A549 (cell line): ENCODE results near the gene NUCB1. TPM values are rescaled to one million over a fixed set of nuclear protein-coding genes. Genes with fewer than 3 reads are reported as not detected.
A peak's percentile ranks its signal among the peaks of the same experiment; 100 is the strongest.

Source experiments
- ATAC-seq, 2 experiments: fragments of 200-7000 bp in 1 of 2; fragments of >200 bp in 1 of 2; cut with Nextera tagmentation in 1 of 2; cut with Tn5 transposase in 1 of 2; 3 replicates each; pipeline versions ENCODE4 v1.8.0 to v1.9.1; 2018 to 2020; ENCODE audit warnings: mild to moderate bottlenecking in 1 of 2, moderate library complexity in 1 of 2
- CTCF ChIA-PET: fragments of 300-600 bp; sonication (Branson Sonifier 250); formaldehyde crosslinking; extraction: SDS; loops from one replicate; lab custom pipeline; 2021; ENCODE audit warnings: antibody characterized with exemption, inconsistent platforms; lab: Yijun Ruan, JAX
- POLR2A ChIA-PET: fragments of 350-600 bp; formaldehyde crosslinking; extraction: SDS; loops from one replicate; lab custom pipeline; 2021; ENCODE audit warnings: antibody characterized with exemption, inconsistent platforms; lab: Yijun Ruan, JAX
- DNase-seq, 2 experiments: peaks; one replicate each; pipeline versions ENCODE4 v3.0.0 to v3.0.0-alpha.2; 2011 to 2016; ENCODE audit warnings: low read depth in 1 of 2, low spot score in 1 of 2
- FAIRE-seq: peaks from 2 replicates; lab custom pipeline; 2011; peaks lifted over from hg19 to GRCh38; lab: Jason Lieb, UNC
- H3K27ac ChIP-seq, 2 experiments: fragments of >200 bp; sonication (Bioruptor Twin); formaldehyde crosslinking; 3 replicates each; pipeline ENCODE4 v1.5.1; 2016 to 2017
- H3K4me1 ChIP-seq: fragments of >200 bp; sonication (Bioruptor Twin); formaldehyde crosslinking; 3 replicates; pipeline ENCODE4 v1.6.1; 2016
- H3K4me2 ChIP-seq: fragments of >200 bp; sonication (Bioruptor Twin); formaldehyde crosslinking; 3 replicates; pipeline ENCODE4 v1.6.1; 2016
- H3K4me3 ChIP-seq: fragments of >200 bp; sonication (Bioruptor Twin); formaldehyde crosslinking; 3 replicates; pipeline ENCODE4 v1.5.1; 2016
- H3K9me3 ChIP-seq: fragments of >200 bp; sonication (Bioruptor Twin); formaldehyde crosslinking; 3 replicates; pipeline ENCODE4 v1.6.1; 2016
- CBX2 ChIP-seq: fragments of 200-600 bp; sonication (generic); IDR thresholded peaks from 2 replicates; pipeline ENCODE4 v1.6.1; 2016; ENCODE audit warnings: low read depth, mild to moderate bottlenecking, borderline replicate concordance
- FOSL2 ChIP-seq, 2 experiments: fragments of 450-650 bp in 1 of 2; fragments of >200 bp in 1 of 2; sonication (Bioruptor Twin) in 1 of 2; formaldehyde crosslinking; IDR thresholded peaks; 2 replicates each; pipeline versions ENCODE4 v1.5.0 to v1.6.1; 2016 to 2020; ENCODE audit warnings: mild to moderate bottlenecking in 1 of 2, moderate library complexity in 1 of 2
- FOXS1 ChIP-seq: fragments of 250-450 bp; sonication (Bioruptor Pico); IDR thresholded peaks from 2 replicates; pipeline ENCODE4 v1.5.0; 2020; ENCODE audit warnings: mild to moderate bottlenecking, moderate library complexity
- HDAC2 ChIP-seq: fragments of 200-600 bp; sonication (generic); IDR thresholded peaks from 2 replicates; pipeline ENCODE4 v1.6.1; 2016
- HEYL ChIP-seq: fragments of 250-450 bp; sonication (Bioruptor Pico); IDR thresholded peaks from 2 replicates; pipeline ENCODE4 v1.8.0; 2021; ENCODE audit warnings: mild to moderate bottlenecking, moderate library complexity
- HMGXB4 ChIP-seq: fragments of 250-450 bp; sonication (Bioruptor Pico); IDR thresholded peaks from 2 replicates; pipeline ENCODE4 v1.5.0; 2021; ENCODE audit warnings: mild to moderate bottlenecking, moderate library complexity, borderline replicate concordance
- HOXB13 ChIP-seq: fragments of 250-450 bp; sonication (Bioruptor Pico); IDR thresholded peaks from 2 replicates; pipeline ENCODE4 v1.5.0; 2020; ENCODE audit warnings: low read depth, mild to moderate bottlenecking, moderate library complexity
- JUN ChIP-seq, 2 experiments: fragments of >200 bp; sonication (Bioruptor Twin); formaldehyde crosslinking; IDR thresholded peaks; 2 replicates in 1 of 2; 3 replicates in 1 of 2; pipeline ENCODE4 v1.6.1; 2016 to 2017
- KDM5A ChIP-seq: fragments of 200-600 bp; sonication (generic); IDR thresholded peaks from 2 replicates; pipeline ENCODE4 v1.6.1; 2016; ENCODE audit warnings: antibody characterized with exemption, mild to moderate bottlenecking
- MAX ChIP-seq: IDR thresholded peaks from 2 replicates; pipeline ENCODE4 v1.6.1; 2012
- MAZ ChIP-seq: fragments of 150-350 bp; IDR thresholded peaks from 2 replicates; pipeline ENCODE4 v1.6.1; 2014; ENCODE audit warnings: antibody characterized with exemption, low read depth, low read length, borderline replicate concordance
- PBX3 ChIP-seq: IDR thresholded peaks from 2 replicates; pipeline ENCODE4 v1.6.1; 2012
- POLR2AphosphoS2 ChIP-seq: conservative IDR thresholded peaks from 2 replicates; pipeline ENCODE4 v1.6.1; 2012; ENCODE audit warnings: low read length, improper control_type of control experiment, inconsistent platforms
- SREBF2 ChIP-seq: fragments of 450-650 bp; IDR thresholded peaks from 2 replicates; pipeline ENCODE4 v1.6.1; 2014; ENCODE audit warnings: mild to moderate bottlenecking, moderate library complexity
- WGBS: methylation state at CpG from one replicate; pipeline ENCODE4 v1.1.6; 2017; ENCODE audit errors: missing lambda C conversion rate; 5-methylcytosine and 5-hydroxymethylcytosine counted together
- polyA plus RNA-seq, 4 experiments: library from polyadenylated mRNA; depleted of rRNA in 3 of 4; stranded (reverse); fragments of >200 nt; fragmentation: RNase III in 1 of 4; extraction: RNeasy Plus Mini Kit Qiagen cat#74134 plus additional on column Dnase treatment in 1 of 4; gene quantifications; 2 replicates in 3 of 4; 3 replicates in 1 of 4; pipeline ENCODE4 v1.2.3, GENCODE V29; 2011 to 2017

Gene NUCB1
- polyA plus RNA-seq, 2 of the 4 experiments (the other 2 are of a cell fraction): 79.5 to 182 TPM

GRCh38 chr19:48950159-48950558 lies 50.0 kb downstream of the NUCB1 start:
- CTCF ChIA-PET: interaction anchor here (0.8 to 1.4 kb wide), 2 partner anchors 76 to 162 kb away, joined by 3 to 5 read pairs; no protein-coding TSS in a partner anchor
- H3K27ac ChIP-seq: no peak overlapping the region
- 85% methylated on average over 3 of the region's 3 CpGs for WGBS
- POLR2A ChIA-PET: no interaction called here
- ATAC-seq (no peak), FAIRE-seq (no peak), DNase-seq (no peak)
- H3K4me1 ChIP-seq: peaks cover 6% of the 10 kb centered on the region
- no peaks in the 10 kb centered on the region for H3K9me3 ChIP-seq
- H3K4me3 ChIP-seq: no peak overlapping the region
- H3K4me2 ChIP-seq: no peak overlapping the region
- no peak for TF ChIP-seq HMGXB4 (CRISPR knock-in tag)
- no peak for TF ChIP-seq HOXB13
- TF ChIP-seq HEYL (CRISPR knock-in tag): no peak

GRCh38 chr19:48950830-48951519 lies 50.9 kb downstream of the NUCB1 start:
- DNase-seq: no peak
- no peak for FAIRE-seq
- WGBS: 56% methylated on average over 9 of the region's 9 CpGs
- Histone ChIP-seq H3K4me1 (peaks cover 10% of the 10 kb centered on the region), H3K4me2 (no peak overlapping the region), H3K27ac (no peak overlapping the region), H3K9me3 (no peaks in the 10 kb centered on the region), H3K4me3 (no peak overlapping the region)
- ChIA-PET POLR2A (interaction anchor here (1.4 to 1.7 kb wide), 2 partner anchors 15 to 79 kb away, joined by 4 read pairs; partner anchors contain the start of gene PPP1R15A), CTCF (interaction anchor here (1.1 to 1.9 kb wide), 6 partner anchors 18 to 163 kb away, joined by 3 to 9 read pairs (median 4); partner anchors contain the start of gene NUCB1)
- no peak for ATAC-seq
- TF ChIP-seq MAZ: no peak
- no peak for TF ChIP-seq FOXS1 (CRISPR knock-in tag)

- CTCF ChIA-PET: interaction anchor here (0.6 to 2.6 kb wide), 9 partner anchors 9 to 346 kb away, joined by 3 to 15 read pairs (median 5); partner anchors contain the start of genes GYS1, NUCB1 and RUVBL2
- POLR2A ChIA-PET: interaction anchor here (0.6 to 1.7 kb wide), 4 partner anchors 11 to 53 kb away, joined by 3 to 4 read pairs (median 3); partner anchors contain the start of genes GYS1, NUCB1 and RUVBL2
- no peak overlapping the region for H3K27ac ChIP-seq
- no peak for DNase-seq
- FAIRE-seq: no peak
- ATAC-seq: no peak
- no peaks in the 10 kb centered on the region for H3K9me3 ChIP-seq
- no peak for TF ChIP-seq KDM5A
- no peak for TF ChIP-seq MAX
- TF ChIP-seq HDAC2: no peak
- no peak for TF ChIP-seq CBX2
- no peak for TF ChIP-seq JUN (IDR thresholded peaks at IDR 0.05)
- no peak for TF ChIP-seq POLR2AphosphoS2
- no peak for TF ChIP-seq SREBF2
- 75% methylated on average over 4 of the region's 4 CpGs for WGBS
- peaks cover 15% of the 10 kb centered on the region for H3K4me1 ChIP-seq
- no peak overlapping the region for H3K4me2 ChIP-seq
- no peak overlapping the region for H3K4me3 ChIP-seq
Measured at GRCh38 chr19:48953141-48953540, 53.0 kb downstream of the NUCB1 start.

GRCh38 chr19:48953990-48954594 lies 54.0 kb downstream of the NUCB1 start:
- Histone ChIP-seq H3K4me3 (peak overlapping the region; percentile 83), H3K9me3 (no peaks in the 10 kb centered on the region), H3K4me2 (peak overlapping the region; percentile 97), H3K4me1 (peaks cover 15% of the 10 kb centered on the region), H3K27ac (peak overlapping the region; percentile 96 to 97)
- ChIA-PET CTCF (interaction anchor here (0.8 to 2.6 kb wide), 15 partner anchors 11 to 164 kb away, joined by 3 to 15 read pairs (median 4); partner anchors contain the start of genes GYS1, HSD17B14, NUCB1 and RUVBL2), POLR2A (interaction anchor here (0.6 to 6.5 kb wide), 13 partner anchors 8 to 452 kb away, joined by 3 to 47 read pairs (median 6); partner anchors contain the start of genes DHDH, NUCB1, PPP1R15A and SPHK2)
- 0 out of 2 replicates have a peak, but pooled peaks have one; percentile 9 for TF ChIP-seq PBX3
- no peak for TF ChIP-seq FOSL2 (IDR thresholded peaks at IDR 0.05)
- TF ChIP-seq FOSL2 (CRISPR knock-in tag; IDR thresholded peaks at IDR 0.05): no peak
- TF ChIP-seq MAZ: no peak
- ATAC-seq: peak in 1 of 2 experiments; percentile 20; a peak in 1 of 6 replicates
- FAIRE-seq: no peak
- no peak for DNase-seq
- WGBS: 50% methylated on average over 11 of the region's 11 CpGs
